MCF 10A (cell line): ENCODE data around the gene COL6A2. TPM values are rescaled to one million over a fixed set of nuclear protein-coding genes. Genes with fewer than 3 reads are reported as not detected.

Source experiments
- BruUV-seq: library from RNA; stranded (reverse); fragments of 400-500 nt; replicated peaks from 2 replicates; lab custom pipeline; 2021; lab: Mats Ljungman, UMichigan
- CTCF ChIA-PET: fragments of 300-600 bp; sonication (Branson Sonifier 250); formaldehyde crosslinking; extraction: SDS; loops from one replicate; lab custom pipeline; 2021; ENCODE audit warnings: antibody characterized with exemption, inconsistent platforms; lab: Yijun Ruan, JAX
- POLR2A ChIA-PET: fragments of 300-600, 350-650 bp; sonication (Branson Sonifier 250); formaldehyde crosslinking; extraction: SDS; loops from one replicate; lab custom pipeline; 2020; ENCODE audit warnings: antibody characterized with exemption, inconsistent platforms; lab: Yijun Ruan, JAX
- DNase-seq: peaks from one replicate; pipeline ENCODE4 v3.0.0-alpha.2; 2018; ENCODE audit not compliant: unreplicated experiment
- H3K27ac Mint-ChIP-seq: one replicate; pipeline ENCODE4 v1.8.0; 2022; ENCODE audit warnings: mild to moderate bottlenecking, low read depth, mixed read lengths; ENCODE audit not compliant: unreplicated experiment
- H3K27me3 Mint-ChIP-seq: one replicate; pipeline ENCODE4 v1.8.0; 2022; ENCODE audit warnings: mixed read lengths; ENCODE audit not compliant: insufficient read depth, unreplicated experiment
- H3K36me3 Mint-ChIP-seq: one replicate; pipeline ENCODE4 v1.8.0; 2022; ENCODE audit warnings: mild to moderate bottlenecking, moderate library complexity, mixed read lengths; ENCODE audit not compliant: insufficient read depth, unreplicated experiment
- H3K4me1 Mint-ChIP-seq: one replicate; pipeline ENCODE4 v1.8.0; 2022; ENCODE audit warnings: mixed read lengths; ENCODE audit not compliant: insufficient read depth, unreplicated experiment
- H3K4me3 Mint-ChIP-seq: one replicate; pipeline ENCODE4 v1.8.0; 2022; ENCODE audit warnings: mild to moderate bottlenecking, moderate library complexity, mixed read lengths; ENCODE audit not compliant: unreplicated experiment
- H3K9me3 Mint-ChIP-seq: one replicate; pipeline ENCODE4 v1.8.0; 2022; ENCODE audit warnings: mixed read lengths; ENCODE audit not compliant: unreplicated experiment
- intact Hi-C: fragments of 100-400 bp; cut with micrococcal nuclease; formaldehyde crosslinking; loops from 2 replicates; pipeline ENCODE4 v1.14.1; 2022
- total RNA-seq: library from RNA; stranded (reverse); gene quantifications from 2 replicates; pipeline ENCODE4 v1.2.3, GENCODE V29; 2022
- TF ChIP-seq, protein P1 (sequence below): fragments of 200-600 bp; IDR thresholded peaks from one replicate; pipeline ENCODE4 v1.8.0; 2022; ENCODE audit warnings: antibody characterized with exemption, mild to moderate bottlenecking; ENCODE audit not compliant: unreplicated experiment

The COL6A2 gene
- total RNA-seq, 1 experiment from 2014 or later: 0.61 TPM

DNA sequence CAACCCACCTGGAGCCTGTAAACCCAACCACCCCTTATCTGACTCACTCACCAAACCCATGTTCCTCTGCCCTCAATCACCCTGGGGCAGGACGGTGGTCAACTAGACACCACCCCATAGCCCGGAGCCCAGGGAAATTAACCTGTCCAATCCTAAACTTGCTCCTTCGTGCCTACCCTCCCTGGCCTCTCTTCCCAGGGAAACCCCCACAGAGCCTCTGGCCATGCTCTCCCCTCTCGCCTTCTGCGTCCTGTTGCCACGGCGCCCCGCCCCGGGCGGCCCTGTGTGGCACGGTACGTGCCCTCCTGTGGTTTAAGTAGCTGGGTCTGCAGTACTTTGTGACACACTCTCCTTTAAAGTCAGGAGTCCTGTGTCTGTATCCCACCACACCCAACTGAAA, 61.5 kb downstream of the COL6A2 start:
- Mint-ChIP-seq H3K4me1 (peaks cover 5% of the 10 kb centered on the region), H3K27me3 (no peaks in the 10 kb centered on the region), H3K27ac (no peak overlapping the region), H3K9me3 (no peaks in the 10 kb centered on the region), H3K36me3 (no peaks in the 10 kb centered on the region), H3K4me3 (no peak overlapping the region)
- intact Hi-C loops: no loop called here
- TF ChIP-seq, protein P1, sequence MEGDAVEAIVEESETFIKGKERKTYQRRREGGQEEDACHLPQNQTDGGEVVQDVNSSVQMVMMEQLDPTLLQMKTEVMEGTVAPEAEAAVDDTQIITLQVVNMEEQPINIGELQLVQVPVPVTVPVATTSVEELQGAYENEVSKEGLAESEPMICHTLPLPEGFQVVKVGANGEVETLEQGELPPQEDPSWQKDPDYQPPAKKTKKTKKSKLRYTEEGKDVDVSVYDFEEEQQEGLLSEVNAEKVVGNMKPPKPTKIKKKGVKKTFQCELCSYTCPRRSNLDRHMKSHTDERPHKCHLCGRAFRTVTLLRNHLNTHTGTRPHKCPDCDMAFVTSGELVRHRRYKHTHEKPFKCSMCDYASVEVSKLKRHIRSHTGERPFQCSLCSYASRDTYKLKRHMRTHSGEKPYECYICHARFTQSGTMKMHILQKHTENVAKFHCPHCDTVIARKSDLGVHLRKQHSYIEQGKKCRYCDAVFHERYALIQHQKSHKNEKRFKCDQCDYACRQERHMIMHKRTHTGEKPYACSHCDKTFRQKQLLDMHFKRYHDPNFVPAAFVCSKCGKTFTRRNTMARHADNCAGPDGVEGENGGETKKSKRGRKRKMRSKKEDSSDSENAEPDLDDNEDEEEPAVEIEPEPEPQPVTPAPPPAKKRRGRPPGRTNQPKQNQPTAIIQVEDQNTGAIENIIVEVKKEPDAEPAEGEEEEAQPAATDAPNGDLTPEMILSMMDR: no peak
- ChIA-PET POLR2A (no interaction called here), CTCF (interaction anchor here (0.6 to 2.6 kb wide), 2 partner anchors 16 to 70 kb away, joined by 3 to 11 read pairs; no protein-coding TSS in a partner anchor)
- no peak for DNase-seq
- no TSS peak for BruUV-seq

DNA sequence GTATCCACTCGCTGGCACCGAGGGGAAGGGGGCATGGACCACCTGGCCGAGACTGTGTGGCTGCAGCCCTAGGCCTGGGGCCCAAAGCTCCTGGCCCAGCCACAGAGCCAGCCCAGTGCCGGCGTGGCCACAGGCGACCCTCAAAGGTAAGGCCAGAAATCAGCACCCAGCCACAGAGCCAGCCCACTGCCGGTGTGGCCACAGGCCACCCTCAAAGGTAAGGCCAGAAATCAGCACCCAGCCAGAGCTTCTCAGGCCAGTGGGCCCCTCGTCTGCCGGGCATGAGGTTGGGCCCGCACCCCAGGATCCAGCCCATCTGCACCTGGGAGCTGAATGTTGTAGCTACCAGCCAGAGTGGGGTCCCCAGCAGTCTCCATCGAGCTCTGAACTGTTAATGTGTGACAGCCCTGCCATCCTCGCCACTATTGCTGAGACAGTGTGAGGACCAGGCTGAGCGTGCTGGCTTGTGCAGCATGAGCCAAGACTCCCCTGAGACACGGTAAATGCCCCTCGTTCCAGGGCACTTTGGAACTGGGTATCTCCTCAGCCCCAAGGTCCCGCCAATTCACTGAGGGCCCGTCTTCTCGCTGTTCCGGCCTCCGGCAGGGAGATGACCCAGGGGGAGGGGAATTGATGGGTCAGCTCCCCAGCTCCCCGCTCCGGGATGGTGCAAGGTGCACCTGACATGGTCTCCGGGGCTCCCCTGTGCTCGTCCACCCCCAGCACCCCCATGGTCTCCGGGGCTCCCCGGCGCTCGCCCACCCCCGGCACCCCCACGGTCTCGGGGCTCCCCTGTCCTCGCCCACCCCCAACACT, 62.1 kb downstream of the COL6A2 start:
- no peak for DNase-seq
- peaks cover 5% of the 10 kb centered on the region for H3K4me1 Mint-ChIP-seq
- H3K27me3 Mint-ChIP-seq: no peaks in the 10 kb centered on the region
- H3K9me3 Mint-ChIP-seq: no peaks in the 10 kb centered on the region
- no TSS peak for BruUV-seq
- intact Hi-C loops: no loop called here
- no peak overlapping the region for H3K4me3 Mint-ChIP-seq
- POLR2A ChIA-PET: no interaction called here
- TF ChIP-seq, protein P1: no peak
- CTCF ChIA-PET: interaction anchor here (0.6 to 2.6 kb wide), 3 partner anchors 17 to 69 kb away, joined by 3 to 11 read pairs (median 4); no protein-coding TSS in a partner anchor
- no peaks in the 10 kb centered on the region for H3K36me3 Mint-ChIP-seq
- H3K27ac Mint-ChIP-seq: no peak overlapping the region

DNA sequence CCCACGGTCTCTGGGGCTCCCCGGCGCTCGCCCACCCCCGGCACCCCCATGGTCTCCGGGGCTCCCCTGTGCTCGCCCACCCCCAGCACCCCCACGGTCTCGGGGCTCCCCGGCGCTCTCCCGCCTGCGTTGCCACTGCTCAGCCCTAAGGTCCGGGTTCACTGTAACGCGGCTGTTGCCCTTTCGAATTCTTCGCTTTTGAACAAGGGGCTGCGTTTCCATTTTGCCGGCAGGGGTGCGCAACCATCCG, 62.7 kb downstream of the COL6A2 start:
- DNase-seq: no peak
- TF ChIP-seq, protein P1: no peak
- H3K4me1 Mint-ChIP-seq: peaks cover 5% of the 10 kb centered on the region
- POLR2A ChIA-PET: no interaction called here
- intact Hi-C loops: no loop called here
- no peaks in the 10 kb centered on the region for H3K9me3 Mint-ChIP-seq
- no peak overlapping the region for H3K27ac Mint-ChIP-seq
- H3K4me3 Mint-ChIP-seq: no peak overlapping the region
- BruUV-seq: no TSS peak
- H3K36me3 Mint-ChIP-seq: no peaks in the 10 kb centered on the region
- no peaks in the 10 kb centered on the region for H3K27me3 Mint-ChIP-seq
- CTCF ChIA-PET: interaction anchor here (2.6 kb wide), 1 partner anchor 17 kb away, joined by 11 read pairs; no protein-coding TSS in a partner anchor

DNA sequence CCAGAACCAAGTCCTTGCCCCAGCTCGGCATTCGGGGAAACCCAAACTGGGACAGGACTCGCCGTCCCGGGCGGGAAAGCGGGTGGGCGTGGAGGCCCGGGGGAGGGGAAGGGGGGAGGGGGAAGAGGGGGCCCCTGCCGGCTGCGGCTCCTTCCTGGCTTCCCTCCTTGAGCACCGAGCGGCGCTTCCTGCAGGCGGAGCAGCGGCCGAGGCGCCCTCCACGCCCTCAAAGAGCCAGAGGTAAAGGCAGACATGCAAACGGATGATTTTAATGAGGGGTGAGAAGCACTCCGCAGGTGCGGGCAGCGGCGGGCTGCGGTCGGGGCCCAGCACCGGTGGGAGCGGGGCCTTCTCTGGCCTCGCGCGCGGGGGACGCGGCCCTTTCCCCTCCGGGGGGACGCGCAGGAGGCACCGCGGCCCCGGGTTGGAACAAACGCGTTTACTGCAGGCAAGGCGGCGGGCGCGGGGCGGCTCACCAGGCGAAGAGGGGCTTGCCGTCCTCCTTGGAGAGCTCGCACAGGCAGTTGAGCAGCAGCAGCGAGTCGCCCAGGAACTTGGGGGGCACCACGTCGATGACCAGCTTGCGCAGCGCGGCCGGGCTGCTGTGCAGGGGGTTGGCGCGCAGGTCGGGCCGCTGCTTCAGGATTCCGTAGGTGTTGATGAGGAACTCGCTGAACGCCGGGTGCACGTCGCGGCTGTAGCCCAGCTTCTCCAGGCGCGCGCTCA, 63.2 kb downstream of the COL6A2 start:
- no peak overlapping the region for H3K27ac Mint-ChIP-seq
- H3K27me3 Mint-ChIP-seq: no peaks in the 10 kb centered on the region
- H3K9me3 Mint-ChIP-seq: no peaks in the 10 kb centered on the region
- ChIA-PET CTCF (interaction anchor here (2.6 kb wide), 1 partner anchor 18 kb away, joined by 11 read pairs; no protein-coding TSS in a partner anchor), POLR2A (no interaction called here)
- TF ChIP-seq, protein P1: no peak
- H3K4me1 Mint-ChIP-seq: peaks cover 5% of the 10 kb centered on the region
- DNase-seq: no peak
- no peaks in the 10 kb centered on the region for H3K36me3 Mint-ChIP-seq
- BruUV-seq: no TSS peak
- intact Hi-C loops: no loop called here
- H3K4me3 Mint-ChIP-seq: no peak overlapping the region
